Measurements from ENCODE around the gene CARD9. TPM values are rescaled to one million over a fixed set of nuclear protein-coding genes. Genes with fewer than 3 reads are reported as not detected.
A peak's percentile ranks its signal among the peaks of the same experiment; 100 is the strongest.

CARD9 gene
- total RNA-seq, 1 experiment from 2014 or later, result 1.7 TPM

DNA sequence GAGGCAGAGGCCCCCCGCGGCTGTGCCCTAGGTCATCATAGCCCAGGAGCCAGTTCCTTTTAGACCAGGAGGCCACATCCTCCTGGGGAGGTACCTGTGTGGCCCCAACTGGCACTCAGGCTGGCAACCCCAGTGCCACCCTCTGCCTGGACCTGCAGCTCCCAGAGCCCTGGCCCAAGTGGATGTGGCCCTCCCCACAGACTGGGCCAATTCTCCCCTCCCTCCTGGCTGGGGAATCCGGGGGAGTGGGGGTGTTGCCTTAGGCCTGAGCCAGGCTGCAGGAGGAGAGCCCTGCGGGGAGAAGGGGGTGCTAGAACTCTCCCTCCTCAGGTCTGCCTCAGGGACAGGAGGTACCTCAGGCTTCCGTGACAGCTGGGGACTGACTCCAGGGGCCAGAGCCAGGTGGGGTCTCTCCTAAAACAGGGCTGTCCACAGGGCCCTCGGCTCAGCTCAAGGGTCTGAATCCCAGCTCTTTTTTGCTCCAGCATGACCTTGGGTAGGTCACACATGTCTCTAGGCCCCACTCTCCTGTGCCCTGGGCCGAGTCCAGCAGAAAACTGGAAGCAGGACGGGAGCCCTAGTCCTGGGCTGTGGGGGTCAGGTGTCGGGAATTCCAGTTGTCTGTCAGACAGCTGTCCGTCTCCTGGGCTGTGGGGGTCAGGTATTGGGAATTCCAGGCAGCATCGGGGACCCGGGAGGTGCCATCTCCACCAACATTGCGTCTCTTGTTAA is 19.5 kb downstream of the CARD9 start:
- H3K4me3 ChIP-seq (ENCODE audit: low read depth in 2 of 2, low read length in 2 of 2), result no peak overlapping the region
- intact Hi-C loops (cut with micrococcal nuclease; ENCODE audit: unreplicated experiment) (no loop called here), in situ Hi-C loops (cut with HindIII; ENCODE audit: low pct_unique_long_range_greater_than_20kb, low sequenced_read_pairs) (no loop called here)
- ChIA-PET POLR2A (no interaction called here), CTCF (interaction anchor here (0.6 kb wide), 1 partner anchor 12 kb away, joined by 3 read pairs; no protein-coding TSS in a partner anchor)
- no peaks in the 10 kb centered on the region for H3K9me3 ChIP-seq (ENCODE audit: control insufficient read depth, insufficient read depth, low read depth, low read length)
- DNase-seq (ENCODE audit: low read depth, low spot score) (no peak), ATAC-seq (peak; percentile 19)
- no peak for TF ChIP-seq REST (IDR thresholded peaks at IDR 0.05; ENCODE audit: insufficient read depth in 1 of 2, low read depth in 2 of 2, low read length in 1 of 2)
- no peak for TF ChIP-seq POLR2AphosphoS5 (IDR thresholded peaks at IDR 0.05; ENCODE audit: low read depth, low read length)
- no peaks in the 10 kb centered on the region for H3K27me3 ChIP-seq (ENCODE audit: control insufficient read depth, insufficient read depth, low read length)
- H3K36me3 ChIP-seq (ENCODE audit: control insufficient read depth, insufficient read depth, low read length), result no peaks in the 10 kb centered on the region
- no TSS peak for BruUV-seq (replicated peaks)
- H3K4me1 ChIP-seq (ENCODE audit: control insufficient read depth, insufficient read depth, low read length), result peaks cover 19% of the 10 kb centered on the region
- peak overlapping the region; percentile 34 for H3K27ac ChIP-seq (ENCODE audit: low read length)

- no peak for ATAC-seq
- H3K4me3 ChIP-seq (ENCODE audit: low read depth in 2 of 2, low read length in 2 of 2), result no peak overlapping the region
- H3K27ac ChIP-seq (ENCODE audit: low read length), result no peak overlapping the region
- intact Hi-C loops (cut with micrococcal nuclease; ENCODE audit: unreplicated experiment), result no loop called here
- no peak for DNase-seq (ENCODE audit: low read depth, low spot score)
- POLR2A ChIA-PET, result no interaction called here
- no peaks in the 10 kb centered on the region for H3K9me3 ChIP-seq (ENCODE audit: control insufficient read depth, insufficient read depth, low read depth, low read length)
- peaks cover 19% of the 10 kb centered on the region for H3K4me1 ChIP-seq (ENCODE audit: control insufficient read depth, insufficient read depth, low read length)
- BruUV-seq (replicated peaks), result no TSS peak
- in situ Hi-C loops (cut with HindIII; ENCODE audit: low pct_unique_long_range_greater_than_20kb, low sequenced_read_pairs), result no loop called here
- no peaks in the 10 kb centered on the region for H3K36me3 ChIP-seq (ENCODE audit: control insufficient read depth, insufficient read depth, low read length)
- no peaks in the 10 kb centered on the region for H3K27me3 ChIP-seq (ENCODE audit: control insufficient read depth, insufficient read depth, low read length)
- no peak for TF ChIP-seq CTCF (IDR thresholded peaks at IDR 0.05)
- TF ChIP-seq SIN3A (IDR thresholded peaks at IDR 0.05; ENCODE audit: borderline replicate concordance, insufficient read depth, low read depth, low read length), result no peak
- TF ChIP-seq TCF7L2 (IDR thresholded peaks at IDR 0.05; ENCODE audit: low read depth, low read length), result no peak
- TF ChIP-seq REST (IDR thresholded peaks at IDR 0.05; ENCODE audit: insufficient read depth in 1 of 2, low read depth in 2 of 2, low read length in 1 of 2), result no peak
- no peak for TF ChIP-seq POLR2AphosphoS5 (IDR thresholded peaks at IDR 0.05; ENCODE audit: low read depth, low read length)
- CTCF ChIA-PET, result no interaction called here
Observed at GRCh38 chr9:136353088-136353487, 20.4 kb downstream of the CARD9 start.
